Hematopoietic multipotent progenitor cell treated with erythropoietin and hydrocortisone succinate and interleukin-3 and kit ligand, for 4 days (in vitro differentiated cells): ENCODE results near the gene IKZF3.
A peak's percentile ranks its signal among the peaks of the same experiment; 100 is the strongest.

ENCODE experiments used
- DNase-seq: peaks from one replicate; pipeline ENCODE4 v3.0.0-alpha.2; 2015

IKZF3 gene

GRCh38 chr17:39814497-39814896 lies 49.6 kb downstream of the IKZF3 start:
- no peak for DNase-seq

GRCh38 chr17:39813631-39814030 lies 50.5 kb downstream of the IKZF3 start:
- peak; percentile 74 for DNase-seq

DNA sequence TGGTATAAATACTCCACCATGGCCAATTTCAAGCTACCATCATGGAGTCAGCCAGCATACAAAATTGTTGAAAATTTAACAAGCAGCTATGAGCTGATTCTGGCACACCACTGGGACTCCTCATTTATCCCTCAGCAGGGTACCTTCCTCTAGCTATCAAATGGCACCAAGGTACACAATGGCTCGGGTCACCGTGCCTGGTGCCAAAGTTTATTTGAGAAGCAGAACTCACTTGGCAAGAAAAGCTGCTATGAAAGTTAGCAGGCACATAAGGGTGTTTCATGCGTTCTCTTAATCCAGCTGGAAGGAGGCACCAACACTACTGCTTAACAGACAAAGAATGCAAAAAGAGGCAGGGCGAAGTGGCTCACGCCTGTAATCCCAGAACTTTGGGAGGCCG lies 51.6 kb downstream of the IKZF3 start:
- no peak for DNase-seq

DNA sequence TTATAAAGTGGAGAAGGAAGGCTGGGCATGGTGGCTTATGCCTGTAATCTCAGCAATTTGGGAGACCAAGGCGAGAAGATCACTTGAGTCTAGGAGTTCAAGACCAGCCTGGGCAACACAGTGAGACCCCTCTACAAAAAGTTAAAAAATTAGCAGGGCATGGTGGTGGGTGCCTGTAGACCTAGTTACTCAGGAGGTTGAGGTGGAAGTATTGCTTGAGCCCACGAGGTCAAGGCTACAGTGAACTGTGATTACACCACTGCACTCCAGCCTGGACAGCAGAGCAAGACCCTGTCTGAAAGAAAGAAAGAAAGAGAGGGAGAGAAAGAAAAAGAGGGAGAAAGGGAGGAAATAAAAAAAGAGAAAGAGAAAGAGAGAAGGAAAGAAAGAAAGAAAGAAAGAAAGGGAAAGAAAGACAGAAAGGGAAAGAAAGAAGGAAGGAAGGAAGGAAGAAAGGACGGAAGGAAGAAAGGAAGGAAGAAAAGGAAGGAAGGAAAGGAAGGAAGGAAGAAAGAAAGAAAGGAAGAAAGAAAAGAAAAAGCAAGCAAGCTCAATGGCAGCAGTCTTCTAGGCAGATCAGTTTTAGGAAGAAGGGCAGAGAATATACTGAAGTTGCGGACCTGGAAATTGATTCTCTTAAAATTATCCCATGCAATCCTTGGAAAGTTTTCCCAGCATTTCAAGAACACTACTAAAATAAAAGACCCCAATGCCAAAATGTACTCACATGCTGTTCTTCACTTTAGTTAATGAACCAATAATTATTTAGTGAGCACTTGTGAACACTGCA lies 53.0 kb downstream of the IKZF3 start:
- DNase-seq: no peak

DNA sequence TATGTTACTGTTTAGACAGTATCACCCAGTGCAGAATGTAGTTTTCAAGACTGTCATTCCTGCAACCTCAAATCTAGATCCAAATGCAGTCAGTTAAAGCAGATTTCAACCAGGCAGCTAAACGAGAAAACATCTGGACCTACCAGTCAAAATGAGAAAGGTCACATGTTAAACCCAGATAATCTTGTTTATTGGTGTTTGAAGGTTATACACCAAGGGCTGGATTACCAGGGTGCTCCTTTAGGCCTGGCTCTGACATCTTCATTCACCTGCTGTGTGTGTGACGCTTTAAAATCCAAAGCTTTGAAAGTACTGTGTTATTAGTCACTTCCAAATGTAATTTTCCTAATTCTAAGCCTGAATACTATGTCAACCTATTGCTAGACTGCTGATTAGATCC lies 54.9 kb downstream of the IKZF3 start:
- DNase-seq: no peak

DNA sequence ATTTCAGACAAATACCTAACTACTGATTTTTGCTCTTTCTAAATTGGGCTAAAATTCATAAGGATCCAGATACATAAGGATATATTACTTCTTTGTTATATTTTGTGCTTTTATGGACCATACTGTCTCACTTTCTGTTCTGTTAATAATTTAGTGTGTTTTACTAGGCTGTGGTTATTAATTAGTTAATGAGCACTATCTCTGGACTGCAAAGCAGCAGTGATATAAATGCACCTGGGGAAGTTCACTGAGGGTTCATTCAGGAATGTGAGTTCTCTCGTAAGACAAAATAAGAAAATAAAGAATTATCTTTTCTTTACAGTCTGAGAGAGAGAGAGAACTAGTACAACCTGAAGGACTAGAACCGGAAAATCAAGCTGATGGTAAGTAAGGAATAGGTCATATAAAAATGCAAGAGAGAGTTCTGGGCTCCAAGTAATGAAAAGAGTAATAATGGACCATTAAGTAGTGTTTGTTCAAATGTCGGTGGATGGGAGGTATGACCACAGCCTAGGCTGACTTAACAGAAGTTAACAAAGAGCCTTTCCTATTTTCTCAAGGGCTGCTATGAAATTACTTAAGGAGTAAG lies 55.6 kb downstream of the IKZF3 start:
- DNase-seq: no peak

DNA sequence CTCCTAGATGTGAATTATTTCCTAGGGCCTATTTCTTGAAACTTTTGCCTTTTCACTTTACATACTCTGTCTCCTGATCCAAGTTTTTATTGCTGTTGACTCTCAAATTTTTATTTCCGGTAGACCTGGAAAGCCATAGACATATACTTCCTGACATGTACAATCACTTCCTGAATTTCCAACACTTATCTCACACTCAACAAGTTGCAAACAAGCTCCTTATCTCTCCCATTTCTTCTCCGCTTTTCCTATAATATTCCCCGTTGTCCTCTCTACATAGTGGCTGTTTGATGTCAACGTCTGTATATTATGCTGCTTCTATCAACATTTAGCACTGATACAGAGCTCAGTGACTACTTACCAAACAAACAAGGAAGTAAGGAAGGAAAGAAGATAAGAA lies 59.3 kb downstream of the IKZF3 start:
- no peak for DNase-seq

DNA sequence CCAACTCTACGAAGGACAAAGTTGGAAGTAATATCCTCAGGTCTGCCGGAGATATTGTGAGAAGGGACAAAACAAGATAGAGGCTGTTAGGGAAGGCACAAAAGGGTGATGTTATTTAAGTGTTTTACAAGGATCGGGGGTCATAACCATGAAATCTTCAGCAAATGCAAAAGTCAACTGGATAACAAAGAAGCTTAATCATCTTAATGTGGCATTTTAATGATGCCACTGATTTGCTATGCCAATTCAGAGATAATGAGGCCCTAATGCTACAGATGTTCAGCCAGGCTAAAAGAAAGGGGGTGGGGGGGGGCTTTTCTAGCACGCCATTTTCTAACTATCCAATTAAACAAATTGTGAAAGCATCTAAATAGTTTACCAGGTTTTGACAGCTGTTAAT lies 63.1 kb downstream of the IKZF3 start:
- no peak for DNase-seq

DNA sequence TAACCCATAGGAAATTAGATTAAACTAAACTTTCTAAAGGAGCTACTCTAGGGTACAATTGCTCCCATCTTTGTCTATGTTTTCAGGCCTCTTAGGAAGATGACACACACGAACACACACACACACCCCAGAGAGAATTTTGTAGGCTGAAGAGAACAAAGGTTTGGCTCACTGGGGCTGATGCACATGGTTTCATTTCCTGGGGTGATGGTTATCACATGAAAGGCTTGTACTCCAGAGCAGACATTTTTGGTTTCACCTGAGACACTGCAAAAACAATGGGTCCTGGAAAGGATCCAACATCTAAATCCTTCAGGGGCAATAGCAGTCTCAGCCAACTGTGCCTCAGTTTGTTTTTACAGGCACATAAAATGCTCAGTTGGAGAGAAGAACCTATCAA lies 63.6 kb downstream of the IKZF3 start:
- no peak for DNase-seq

GRCh38 chr17:39799395-39799794 lies 64.7 kb downstream of the IKZF3 start:
- no peak for DNase-seq

DNA sequence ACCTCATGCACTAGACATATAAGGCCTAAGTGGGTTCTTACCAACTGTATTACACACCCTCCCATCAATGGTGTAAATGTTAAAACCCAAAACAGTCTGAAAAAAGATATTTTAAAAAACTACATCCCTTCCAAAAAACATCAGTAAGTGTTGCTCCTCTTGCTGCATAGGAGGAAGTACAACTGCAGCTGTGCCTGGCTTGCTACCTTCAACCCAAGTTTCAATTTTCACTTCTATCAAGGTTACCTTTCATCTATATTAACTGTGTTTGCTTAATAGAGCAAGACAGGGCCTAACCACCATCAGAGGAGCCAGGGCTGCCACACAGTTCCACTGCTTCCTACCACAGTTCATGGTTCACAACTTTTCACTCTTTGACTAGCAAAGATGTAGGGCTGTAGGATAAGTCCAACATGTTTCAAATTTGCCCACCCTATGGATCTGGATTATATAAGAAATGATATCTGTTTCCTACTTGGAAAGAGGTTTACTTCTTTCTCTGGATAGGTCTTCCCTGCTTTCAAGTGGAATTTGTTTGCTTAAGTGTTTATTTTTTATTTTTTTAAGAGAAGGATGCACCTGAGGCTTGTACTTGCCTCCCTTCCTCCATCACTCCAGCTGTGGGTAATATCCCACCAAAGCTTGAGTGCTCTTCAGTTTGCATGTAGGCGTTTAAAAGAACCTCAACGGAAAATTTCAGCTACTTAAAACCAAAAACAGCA lies 69.7 kb downstream of the IKZF3 start:
- no peak for DNase-seq

DNA sequence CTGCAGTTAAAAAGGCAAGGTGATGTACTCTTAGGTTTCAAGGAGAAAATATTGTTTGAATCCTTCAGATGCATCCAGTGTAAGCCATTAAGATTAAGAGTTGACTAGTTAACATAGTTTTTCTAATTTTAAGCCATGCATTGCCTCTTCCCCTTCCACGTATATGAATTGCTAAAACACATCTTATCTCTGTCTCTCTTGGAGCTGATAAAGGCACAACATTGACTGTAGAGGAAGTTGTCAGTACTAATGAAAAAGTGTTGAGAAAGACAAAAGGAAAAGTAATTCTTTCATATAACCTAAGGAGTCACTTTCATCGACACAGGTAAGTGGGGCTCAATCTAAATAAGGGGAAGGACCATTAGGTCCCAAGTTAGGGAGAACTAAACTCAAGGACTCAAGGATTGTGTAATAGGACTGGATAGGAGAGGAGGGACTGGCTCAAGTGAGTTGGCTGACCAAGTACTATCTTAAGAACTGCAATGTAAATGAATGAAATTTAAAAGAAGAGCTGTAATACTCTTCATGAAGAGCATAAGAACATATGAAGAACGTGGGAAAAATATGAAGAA lies 70.7 kb downstream of the IKZF3 start:
- DNase-seq: peak; percentile 65

- DNase-seq: no peak
Observed at GRCh38 chr17:39792526-39793221, 71.4 kb downstream of the IKZF3 start.

DNA sequence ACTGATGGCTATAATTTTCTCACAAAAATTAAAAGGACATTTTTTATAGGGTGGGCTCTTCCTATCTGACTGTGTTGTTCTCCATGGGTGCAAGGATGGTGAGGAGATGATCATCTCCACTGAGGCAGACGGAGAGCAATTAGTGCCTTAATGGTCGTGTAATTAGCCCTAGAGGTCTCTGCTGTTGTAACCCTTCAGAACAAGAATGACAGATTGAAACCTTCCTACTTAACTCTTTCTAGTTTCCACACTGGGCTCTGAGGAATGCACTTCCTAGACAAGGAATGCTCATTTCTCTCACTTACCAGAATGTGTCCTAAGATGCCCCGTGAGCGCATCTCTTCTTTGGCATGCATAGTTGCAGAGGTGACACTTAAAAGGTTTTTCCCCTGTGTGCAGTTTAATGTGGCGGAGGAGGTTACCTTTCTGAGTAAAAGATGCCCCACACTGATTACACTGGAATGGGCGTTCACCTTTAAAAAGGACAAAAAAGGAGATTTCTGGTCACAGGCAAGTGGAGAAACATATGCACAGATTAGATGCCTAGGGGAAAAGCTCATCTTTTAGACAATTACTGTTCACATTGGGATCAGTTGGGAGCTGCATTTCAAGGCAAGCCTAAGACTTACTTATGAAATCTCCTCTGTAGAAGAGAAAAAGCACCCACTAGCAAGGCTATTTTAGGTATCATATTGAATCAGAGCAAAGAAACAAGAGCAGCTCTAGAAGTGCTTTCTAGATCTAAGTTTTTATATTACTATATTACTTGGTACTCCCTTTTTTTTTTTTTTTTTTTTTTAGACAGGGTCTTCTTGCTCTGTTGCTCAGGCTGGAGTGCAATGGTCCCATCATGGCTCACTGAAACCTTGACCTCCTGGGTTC lies 72.8 kb downstream of the IKZF3 start:
- no peak for DNase-seq

- no peak for DNase-seq
Observed at GRCh38 chr17:39787743-39788484, 76.2 kb downstream of the IKZF3 start.

- no peak for DNase-seq
Observed at GRCh38 chr17:39787041-39787440, 77.1 kb downstream of the IKZF3 start.

DNA sequence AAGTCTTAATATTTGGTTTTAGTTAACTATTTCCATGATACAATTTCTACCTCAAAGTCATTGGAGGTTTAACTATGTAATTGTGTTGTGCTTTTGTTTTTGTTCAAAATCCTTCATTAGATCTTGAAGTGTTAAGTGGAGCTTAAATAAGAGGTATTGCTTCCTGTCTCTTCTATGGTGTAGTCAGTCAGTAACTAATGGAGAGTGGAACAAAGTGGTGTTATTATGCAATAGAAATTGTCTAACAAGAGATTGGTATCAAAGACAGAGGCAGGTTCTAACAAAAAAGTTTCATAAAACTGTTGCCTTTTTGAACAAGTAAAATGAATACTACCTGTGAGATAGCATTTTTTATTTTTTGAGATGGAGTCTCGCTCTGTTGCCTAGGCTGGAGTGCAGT lies 81.1 kb downstream of the IKZF3 start:
- DNase-seq: peak; percentile 64

DNA sequence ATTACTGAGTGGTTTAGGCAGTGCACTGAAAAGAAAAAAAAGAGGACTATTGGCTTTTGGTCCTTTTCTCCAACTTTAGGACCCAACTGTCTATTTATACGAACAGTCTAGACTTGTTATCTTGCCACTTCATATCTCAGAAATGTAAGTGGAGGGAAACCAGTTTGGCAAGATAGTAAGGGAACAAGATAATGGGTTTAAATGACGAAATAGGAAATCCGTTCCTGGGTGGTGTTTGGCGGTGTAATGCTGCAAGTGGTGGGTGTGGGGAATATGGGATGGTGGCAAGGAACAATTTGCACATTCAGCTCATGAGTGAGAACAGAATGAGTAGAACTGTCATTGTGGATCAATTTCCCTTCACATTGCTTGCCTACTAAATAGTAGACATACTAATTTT lies 81.6 kb downstream of the IKZF3 start:
- peak; percentile 79 for DNase-seq

GRCh38 chr17:39781861-39782213 lies 82.3 kb downstream of the IKZF3 start:
- DNase-seq: no peak

DNA sequence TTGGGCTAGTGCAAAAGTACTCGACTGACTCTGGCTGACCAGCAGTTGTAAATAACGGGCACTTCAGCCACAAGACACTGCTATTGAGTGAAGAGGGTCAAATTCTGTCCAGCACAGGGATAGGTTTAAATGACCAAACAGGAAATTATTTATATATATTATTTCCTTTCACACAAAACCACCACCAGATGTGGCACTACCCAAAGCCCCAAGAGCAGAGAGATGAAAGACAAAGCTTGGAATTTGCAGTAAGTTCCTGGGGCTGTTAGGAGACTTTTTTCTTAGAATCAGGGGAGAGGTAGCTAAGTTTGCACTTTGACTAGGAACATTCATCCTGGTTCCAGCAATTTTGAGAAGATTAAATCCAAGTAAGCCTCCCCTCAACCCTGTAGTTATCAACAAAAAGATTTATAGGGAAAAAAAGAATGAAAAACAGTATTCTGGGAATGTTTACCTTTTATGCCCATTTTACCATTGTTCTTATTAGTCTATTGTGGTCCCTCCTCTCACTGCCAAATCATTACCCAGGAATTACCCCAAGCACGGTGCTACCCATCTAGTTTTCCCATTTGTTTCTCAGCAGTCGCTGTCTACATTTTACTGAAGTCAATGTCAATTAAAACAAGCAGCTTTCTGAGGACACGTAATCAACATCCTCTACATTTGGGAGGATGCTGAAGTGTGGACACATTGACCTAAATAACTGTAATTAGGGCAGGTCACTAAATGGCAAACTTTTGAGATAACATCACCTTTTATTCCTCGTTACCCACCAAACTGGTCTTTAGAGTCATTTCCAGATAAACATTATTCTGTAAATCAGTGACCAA lies 82.9 kb downstream of the IKZF3 start:
- peak; percentile 48 for DNase-seq
